Hepatic stellate cell (primary cell): Measurements from ENCODE around the gene MPZL2.

Source experiments
- DNase-seq: peaks from one replicate; pipeline ENCODE4 v3.0.0; 2011; ENCODE audit warnings: low spot score

MPZL2 gene

GRCh38 chr11:118217575-118217974 lies 46.5 kb downstream of the MPZL2 start:
- DNase-seq: no peak

GRCh38 chr11:118216621-118217481 lies 47.2 kb downstream of the MPZL2 start:
- no peak for DNase-seq

GRCh38 chr11:118215765-118216164 lies 48.3 kb downstream of the MPZL2 start:
- no peak for DNase-seq

- DNase-seq: no peak
Measured at GRCh38 chr11:118215262-118215661, 48.8 kb downstream of the MPZL2 start.

DNA sequence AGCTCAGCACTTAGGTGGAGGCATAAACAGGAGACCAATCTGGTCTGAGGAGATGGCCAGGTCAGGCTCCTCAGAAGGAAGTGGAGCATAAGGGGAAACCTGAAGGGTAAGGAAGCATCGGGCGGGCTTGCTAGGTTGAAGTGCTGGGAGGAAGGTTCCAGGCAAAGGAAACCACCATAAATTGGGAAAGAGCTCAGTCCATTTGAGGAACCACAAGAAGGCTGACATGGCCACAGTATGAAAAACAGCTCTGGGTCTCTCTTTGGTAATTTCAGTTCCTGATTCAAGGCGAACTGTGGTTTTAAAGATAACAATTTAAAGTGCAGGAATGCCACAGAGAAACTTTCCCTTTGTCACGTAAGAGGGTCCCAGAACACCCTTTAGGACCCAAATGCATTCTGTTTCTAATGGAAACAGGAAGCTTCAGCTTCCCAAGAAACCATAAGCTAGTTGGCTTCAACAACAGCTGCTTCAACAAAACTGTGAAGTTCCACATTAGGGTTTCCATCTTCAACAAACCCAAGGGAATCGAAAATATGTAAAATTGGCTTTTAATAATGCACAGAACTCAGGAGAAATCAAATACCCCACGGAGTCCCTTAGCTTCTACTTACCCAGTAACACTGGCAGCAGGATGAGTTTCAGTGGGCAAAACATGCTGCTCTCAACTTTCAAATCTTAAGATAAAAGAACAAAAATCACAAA lies 49.7 kb downstream of the MPZL2 start:
- no peak for DNase-seq

DNA sequence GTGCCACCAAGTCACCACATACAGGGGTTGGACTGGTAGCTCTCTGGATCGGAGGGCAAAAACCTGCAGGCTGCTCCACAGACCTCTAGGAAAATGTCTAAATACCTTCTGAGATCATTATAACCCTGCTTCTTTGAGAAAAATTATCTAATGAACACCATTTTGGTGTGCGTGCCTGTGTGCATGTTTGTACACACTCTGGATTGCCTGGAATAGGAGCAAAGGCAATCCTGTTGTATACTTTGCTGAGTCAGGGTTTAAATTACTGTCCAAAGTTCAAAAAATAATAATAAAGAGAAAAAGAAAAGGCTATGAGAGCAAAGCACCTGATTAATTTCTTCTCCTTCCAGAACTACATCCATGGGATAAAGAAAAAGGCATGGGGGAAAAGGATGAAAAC lies 50.3 kb downstream of the MPZL2 start:
- DNase-seq: no peak

DNA sequence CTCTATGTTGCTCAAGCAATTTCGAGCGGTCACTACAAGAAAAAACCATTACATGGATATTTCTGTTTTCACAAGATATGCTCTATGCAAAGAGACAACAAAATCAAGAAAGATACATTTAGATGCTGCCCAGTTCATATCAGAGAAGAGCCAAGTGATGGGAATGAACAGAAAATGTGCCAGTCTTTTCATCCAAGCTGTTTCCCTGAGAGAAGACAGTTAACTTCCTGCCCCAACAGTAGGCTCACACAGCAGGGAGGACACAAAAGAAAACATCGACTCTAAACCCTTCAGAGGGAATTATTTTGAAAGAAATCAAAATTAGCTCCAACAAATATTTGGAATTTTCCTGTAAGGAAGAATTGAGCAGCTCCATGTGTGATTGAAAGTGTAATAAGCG lies 50.9 kb downstream of the MPZL2 start:
- no peak for DNase-seq

DNA sequence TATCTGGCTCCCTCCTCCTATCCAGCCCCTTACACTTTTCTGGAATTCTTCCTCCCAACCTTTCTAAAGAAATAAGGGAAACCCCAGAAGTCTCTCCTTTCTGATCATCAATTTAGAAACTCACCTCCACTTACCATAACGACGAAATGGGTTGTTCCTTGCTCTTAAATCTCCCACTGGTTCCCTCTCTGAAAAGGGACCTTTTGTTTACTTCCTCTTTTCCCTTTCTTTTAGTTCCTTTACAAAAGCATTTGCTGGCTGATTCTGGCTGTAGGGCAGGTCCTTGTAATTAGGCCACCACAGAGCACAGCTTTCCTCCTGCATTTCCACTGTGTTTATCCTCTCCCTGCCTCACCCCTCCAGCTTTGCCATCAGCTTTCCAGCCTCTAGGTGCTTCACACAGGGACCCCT lies 51.3 kb downstream of the MPZL2 start:
- no peak for DNase-seq

- no peak for DNase-seq
Measured at GRCh38 chr11:118212131-118212725, 51.9 kb downstream of the MPZL2 start.

- DNase-seq: no peak
Measured at GRCh38 chr11:118211006-118211405, 53.1 kb downstream of the MPZL2 start.

DNA sequence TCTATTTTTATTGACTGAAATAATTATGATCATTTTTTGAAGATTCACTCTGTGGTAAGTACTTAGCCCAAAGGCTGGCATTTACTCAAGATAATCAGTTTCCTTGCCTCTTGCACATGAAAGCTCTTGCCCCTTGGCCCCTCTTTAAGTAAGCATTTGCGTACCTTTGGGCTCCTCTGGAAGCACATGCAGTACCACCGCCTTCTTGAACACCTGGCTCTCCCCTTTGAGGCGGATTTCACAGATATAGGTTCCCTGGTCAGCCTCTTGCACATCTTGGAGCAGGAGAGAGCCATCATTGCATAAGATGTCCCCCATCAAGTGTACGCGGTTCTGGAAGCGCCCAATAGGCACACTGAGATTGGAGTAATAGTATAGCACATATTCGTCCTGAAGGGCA lies 53.8 kb downstream of the MPZL2 start:
- no peak for DNase-seq

DNA sequence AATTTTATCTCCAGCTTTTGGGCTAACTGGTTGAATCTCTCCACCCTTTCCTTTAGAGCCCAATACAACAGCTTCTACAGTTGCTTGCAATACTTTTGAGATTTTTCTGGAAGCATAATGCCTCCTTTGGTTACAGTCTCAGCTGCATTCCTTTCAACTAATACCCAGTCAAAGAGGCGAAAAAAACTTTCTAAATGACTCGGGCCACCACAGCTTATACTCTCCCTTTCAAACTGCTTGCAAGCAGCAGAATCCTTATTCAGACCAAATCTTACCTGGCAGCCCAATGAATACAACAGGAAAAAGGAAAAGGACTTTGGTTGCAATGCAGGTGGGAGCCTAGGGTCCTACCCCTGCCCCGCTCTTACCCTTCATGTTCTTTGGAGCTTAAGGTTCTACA lies 55.1 kb downstream of the MPZL2 start:
- no peak for DNase-seq

DNA sequence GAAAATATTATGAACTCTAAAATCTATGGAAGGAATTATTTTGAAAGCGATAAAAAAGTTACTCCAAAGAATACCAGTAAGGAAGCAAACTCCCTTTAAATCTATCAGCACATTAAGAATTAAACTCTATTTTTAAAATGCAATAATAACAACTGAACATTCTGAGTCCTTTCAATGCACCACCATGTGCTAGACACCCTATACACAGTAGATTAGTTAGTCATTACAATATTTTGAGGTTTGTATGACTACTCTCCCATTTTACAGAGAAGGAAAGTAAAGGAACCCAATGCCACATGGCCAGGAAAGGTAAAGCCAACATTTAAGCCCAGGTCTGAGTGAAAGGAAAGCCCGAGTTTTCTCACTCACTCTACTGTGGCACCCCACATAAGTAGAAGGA lies 57.0 kb downstream of the MPZL2 start:
- no peak for DNase-seq

GRCh38 chr11:118206391-118207031 lies 57.6 kb downstream of the MPZL2 start:
- DNase-seq: no peak

DNA sequence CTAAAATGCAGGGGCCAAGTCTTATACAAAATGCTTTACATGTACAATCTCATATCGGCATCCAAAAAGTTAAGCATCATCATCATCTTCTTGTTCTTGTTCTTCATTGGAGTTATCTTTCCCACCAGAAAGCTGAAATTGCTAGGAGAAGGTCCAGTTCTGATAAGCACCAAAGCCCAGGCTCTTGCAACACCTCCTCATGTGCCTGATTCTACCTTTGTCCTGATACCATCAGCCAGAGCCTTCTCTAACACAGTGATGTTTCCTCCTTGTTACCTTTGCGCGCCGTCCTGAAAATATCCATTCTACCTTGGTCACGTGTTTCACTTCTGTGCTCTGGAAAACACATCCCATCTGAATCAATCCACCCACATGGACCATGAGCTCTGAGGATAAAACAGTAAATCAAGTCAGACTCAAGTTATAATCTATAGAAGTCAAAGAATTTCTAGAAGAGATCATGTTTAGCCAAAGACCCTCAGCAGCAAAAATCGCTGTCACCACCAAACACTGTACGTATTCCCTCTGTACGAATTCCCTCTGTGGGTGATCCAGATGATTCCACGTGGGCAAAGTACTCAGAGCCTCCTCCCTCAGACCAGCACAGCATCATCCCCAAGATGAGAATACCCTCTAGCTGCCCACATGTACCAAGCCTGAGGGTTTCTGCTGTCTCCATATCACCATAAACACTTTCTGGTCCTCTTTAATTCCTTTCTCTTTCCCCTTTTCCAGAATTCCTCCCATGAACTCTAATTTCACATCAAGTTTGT lies 58.3 kb downstream of the MPZL2 start:
- DNase-seq: no peak
